Prostate gland (tissue), 2 donors: ENCODE data around the gene NOTCH1. TPM values are rescaled to one million over a fixed set of nuclear protein-coding genes. Genes with fewer than 3 reads are reported as not detected.

Experiments
- DNase-seq: peaks from one replicate; pipeline ENCODE4 v3.0.0-alpha.2; 2019; ENCODE audit warnings: low spot score
- H3K27ac ChIP-seq, 2 donors: fragments of 200-600 bp; sonication (generic); 2 replicates each; pipeline ENCODE4 v1.5.1; 2017 to 2019
- H3K27me3 ChIP-seq: fragments of 200-600 bp; sonication (generic); replicated peaks from 2 replicates; pipeline ENCODE4 v1.5.1; 2019; ENCODE audit not compliant: insufficient read depth
- H3K36me3 ChIP-seq, 2 donors: fragments of 200-600 bp; sonication (generic); 1 replicate in 1 of 2; 2 replicates in 1 of 2; pipeline versions ENCODE4 v1.5.1 to v1.8.1; 2017 to 2019
- H3K4me1 ChIP-seq: fragments of 200-600 bp; sonication (generic); replicated peaks from 2 replicates; pipeline ENCODE4 v1.5.1; 2019
- H3K4me3 ChIP-seq, 2 donors: fragments of 200-600 bp; sonication (generic); 2 replicates each; pipeline ENCODE4 v1.5.1; 2017 to 2019
- H3K9me3 ChIP-seq: fragments of 200-600 bp; sonication (generic); 2 replicates; pipeline ENCODE4 v1.5.1; 2017
- POLR2A ChIP-seq: fragments of 450-650 bp; IDR thresholded peaks from one replicate; pipeline ENCODE4 v1.6.1; 2016; ENCODE audit warnings: antibody characterized with exemption, mild to moderate bottlenecking
- POLR2AphosphoS5 ChIP-seq: sonication (generic); formaldehyde crosslinking; IDR thresholded peaks from one replicate; pipeline ENCODE4 v1.6.1; 2017; ENCODE audit warnings: antibody characterized with exemption
- WGBS: methylation state at CpG from one replicate; pipeline ENCODE4 v1.1.5; 2018; 5-methylcytosine and 5-hydroxymethylcytosine counted together
- intact Hi-C: fragments of 100-400 bp; cut with DNase I; formaldehyde crosslinking; loops from one replicate; pipeline ENCODE4 v1.14.2; 2022
- total RNA-seq, 2 donors: library from RNA; depleted of rRNA; stranded (reverse); fragments of >200 nt; gene quantifications; one replicate each; pipeline ENCODE4 v1.1.0, GENCODE V29; 2016
- TF ChIP-seq, protein P1 (sequence below), 4 experiments: fragments of 200-600 bp in 2 of 4; fragments of 450-650 bp in 2 of 4; sonication (generic) in 2 of 4; IDR thresholded peaks; 1 replicate in 3 of 4; 2 replicates in 1 of 4; pipeline ENCODE4 v1.5.1; 2016 to 2019; ENCODE audit warnings: antibody characterized with exemption in 4 of 4, mild to moderate bottlenecking in 2 of 4, moderate library complexity in 2 of 4

The NOTCH1 gene
- total RNA-seq, 2 donors from 2014 or later, result 38.0 to 63.3 TPM

DNA sequence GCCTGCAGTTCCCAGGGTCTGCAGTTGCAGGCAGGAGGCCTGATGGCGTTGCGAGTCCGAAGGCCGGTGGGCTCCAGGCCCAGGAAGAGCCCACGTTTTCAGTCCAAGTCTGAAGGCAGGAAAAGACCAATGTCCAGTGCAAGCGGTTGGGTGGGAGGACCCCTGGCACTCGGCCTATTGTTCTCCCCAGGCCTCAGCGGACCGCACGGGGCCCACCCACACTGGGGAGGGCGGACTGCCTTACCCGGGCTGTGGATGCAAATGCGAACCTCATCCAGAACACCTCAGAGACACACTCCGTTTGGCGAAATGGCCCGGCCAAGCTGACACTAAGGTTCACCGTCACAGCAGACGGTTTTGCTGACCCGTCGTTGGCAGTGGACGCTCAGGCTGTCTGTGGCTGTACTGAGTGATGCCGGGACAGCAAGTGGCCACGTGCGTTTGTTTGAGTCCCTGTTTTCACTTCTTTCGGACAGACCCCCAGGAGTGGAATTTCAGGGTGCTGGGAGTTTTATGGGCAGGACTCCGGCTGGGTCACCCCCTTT lies 52.8 kb downstream of the NOTCH1 start:
- no peak for DNase-seq
- Histone ChIP-seq H3K4me3 (no peak overlapping the region), H3K4me1 (no peaks in the 10 kb centered on the region), H3K27me3 (no peaks in the 10 kb centered on the region), H3K27ac (no peak overlapping the region), H3K36me3 (peaks cover 0 to 7% of the 10 kb centered on the region in 2 donors), H3K9me3 (no peaks in the 10 kb centered on the region)
- intact Hi-C loops, result loop anchor here (5.0 kb wide), 1 partner anchor 34 kb away; no protein-coding TSS in a partner anchor
- TF ChIP-seq, protein P1, sequence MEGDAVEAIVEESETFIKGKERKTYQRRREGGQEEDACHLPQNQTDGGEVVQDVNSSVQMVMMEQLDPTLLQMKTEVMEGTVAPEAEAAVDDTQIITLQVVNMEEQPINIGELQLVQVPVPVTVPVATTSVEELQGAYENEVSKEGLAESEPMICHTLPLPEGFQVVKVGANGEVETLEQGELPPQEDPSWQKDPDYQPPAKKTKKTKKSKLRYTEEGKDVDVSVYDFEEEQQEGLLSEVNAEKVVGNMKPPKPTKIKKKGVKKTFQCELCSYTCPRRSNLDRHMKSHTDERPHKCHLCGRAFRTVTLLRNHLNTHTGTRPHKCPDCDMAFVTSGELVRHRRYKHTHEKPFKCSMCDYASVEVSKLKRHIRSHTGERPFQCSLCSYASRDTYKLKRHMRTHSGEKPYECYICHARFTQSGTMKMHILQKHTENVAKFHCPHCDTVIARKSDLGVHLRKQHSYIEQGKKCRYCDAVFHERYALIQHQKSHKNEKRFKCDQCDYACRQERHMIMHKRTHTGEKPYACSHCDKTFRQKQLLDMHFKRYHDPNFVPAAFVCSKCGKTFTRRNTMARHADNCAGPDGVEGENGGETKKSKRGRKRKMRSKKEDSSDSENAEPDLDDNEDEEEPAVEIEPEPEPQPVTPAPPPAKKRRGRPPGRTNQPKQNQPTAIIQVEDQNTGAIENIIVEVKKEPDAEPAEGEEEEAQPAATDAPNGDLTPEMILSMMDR (IDR thresholded peaks at IDR 0.05), result no peak
- TF ChIP-seq POLR2A (no peak), POLR2AphosphoS5 (no peak)
- 49% methylated on average over 26 of the region's 26 CpGs for WGBS

GRCh38 chr9:136489731-136490130 lies 56.1 kb downstream of the NOTCH1 start:
- TF ChIP-seq POLR2A (no peak), POLR2AphosphoS5 (no peak)
- TF ChIP-seq, protein P1 (IDR thresholded peaks at IDR 0.05), result no peak
- intact Hi-C loops, result loop anchor here (2.0 to 5.0 kb wide), 3 partner anchors 38 to 203 kb away; no protein-coding TSS in a partner anchor
- no peak overlapping the region for H3K4me3 ChIP-seq
- H3K36me3 ChIP-seq, result no peaks in the 10 kb centered on the region
- no peak for DNase-seq
- no peaks in the 10 kb centered on the region for H3K9me3 ChIP-seq
- 47% methylated on average over 17 of the region's 17 CpGs for WGBS
- H3K27ac ChIP-seq, result no peak overlapping the region
- no peaks in the 10 kb centered on the region for H3K27me3 ChIP-seq
- H3K4me1 ChIP-seq, result no peaks in the 10 kb centered on the region

DNA sequence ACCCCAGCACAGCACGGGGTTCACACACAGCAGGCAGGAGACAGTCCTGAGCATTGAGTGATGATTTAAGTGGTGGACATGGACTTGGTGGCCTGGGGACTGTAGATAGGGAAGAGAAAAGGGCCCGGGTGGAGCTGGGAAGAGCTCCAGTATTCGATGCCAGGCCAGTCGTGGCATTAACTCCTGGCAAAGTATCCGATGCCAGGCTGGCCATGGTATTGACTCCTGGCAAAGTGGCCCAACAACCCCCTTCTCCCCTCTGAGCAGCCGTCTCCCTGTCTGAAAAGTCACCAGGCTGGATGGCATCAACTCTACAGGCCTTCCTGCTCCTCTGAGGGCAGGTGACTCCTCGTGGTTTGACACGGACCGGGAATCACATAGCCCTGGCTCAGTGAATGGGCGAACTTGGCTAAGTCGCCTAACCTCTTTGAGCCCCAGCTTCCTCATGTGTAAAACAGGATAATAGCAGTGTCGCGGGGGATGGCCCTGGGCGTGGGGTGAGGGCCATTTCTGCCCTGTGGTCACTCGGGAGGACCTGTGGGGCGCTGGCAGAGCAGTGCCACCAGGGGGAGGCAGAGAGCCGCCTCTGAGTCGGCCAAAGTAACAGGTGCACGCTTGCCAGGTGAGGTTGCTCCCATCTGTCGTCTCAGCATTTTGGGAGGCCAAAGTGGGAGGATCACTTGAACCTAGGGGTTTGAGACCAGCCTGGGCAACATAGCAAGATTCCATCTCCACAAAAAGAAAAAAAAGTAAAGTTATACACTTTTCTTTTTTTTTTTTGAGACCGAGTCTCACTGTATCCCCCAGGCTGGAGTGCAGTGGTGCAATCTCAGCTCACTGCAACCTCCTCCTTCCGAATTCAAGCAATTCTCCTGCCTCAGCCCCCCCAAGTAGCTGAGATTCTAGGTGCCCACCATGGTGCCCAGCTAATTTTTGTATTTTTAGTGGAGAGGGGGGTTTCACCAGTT lies 57.3 kb downstream of the NOTCH1 start:
- Histone ChIP-seq H3K4me1 (no peaks in the 10 kb centered on the region), H3K27ac (no peak overlapping the region), H3K9me3 (no peaks in the 10 kb centered on the region), H3K27me3 (no peaks in the 10 kb centered on the region), H3K4me3 (no peak overlapping the region), H3K36me3 (no peaks in the 10 kb centered on the region)
- 19% methylated on average over 22 of the region's 22 CpGs for WGBS
- TF ChIP-seq POLR2AphosphoS5, result peak; percentile 47
- TF ChIP-seq, protein P1 (IDR thresholded peaks at IDR 0.05), result peak; percentile 97 to 98 (median 98)
- no peak for TF ChIP-seq POLR2A
- DNase-seq, result peak; percentile 73
- intact Hi-C loops, result loop anchor here (2.0 to 5.0 kb wide), 2 partner anchors 136 to 204 kb away; no protein-coding TSS in a partner anchor

- intact Hi-C loops, result loop anchor here (2.0 to 5.0 kb wide), 2 partner anchors 137 to 205 kb away; no protein-coding TSS in a partner anchor
- DNase-seq, result no peak
- TF ChIP-seq, protein P1 (IDR thresholded peaks at IDR 0.05), result no peak
- TF ChIP-seq POLR2AphosphoS5, result no peak
- no peak for TF ChIP-seq POLR2A
- Histone ChIP-seq H3K4me3 (no peak overlapping the region), H3K27ac (no peak overlapping the region), H3K9me3 (no peaks in the 10 kb centered on the region), H3K36me3 (no peaks in the 10 kb centered on the region), H3K27me3 (no peaks in the 10 kb centered on the region), H3K4me1 (no peaks in the 10 kb centered on the region)
- 89% methylated on average over 7 of the region's 7 CpGs for WGBS
Measured at GRCh38 chr9:136487672-136488071, 58.2 kb downstream of the NOTCH1 start.
